GM18520 (cell line): ENCODE results near the gene CLDN3.
"Not testable (repeated sequence)": the region's sequence is repeated elsewhere in the genome, so short reads cannot be mapped to it uniquely, and the experiment has no call there.

Experiments
- ATAC-seq: cut with Tn5 transposase; IDR thresholded peaks from one replicate; pipeline ENCODE4 v1.9.1; 2021; ENCODE audit not compliant: unreplicated experiment

CLDN3 gene

DNA sequence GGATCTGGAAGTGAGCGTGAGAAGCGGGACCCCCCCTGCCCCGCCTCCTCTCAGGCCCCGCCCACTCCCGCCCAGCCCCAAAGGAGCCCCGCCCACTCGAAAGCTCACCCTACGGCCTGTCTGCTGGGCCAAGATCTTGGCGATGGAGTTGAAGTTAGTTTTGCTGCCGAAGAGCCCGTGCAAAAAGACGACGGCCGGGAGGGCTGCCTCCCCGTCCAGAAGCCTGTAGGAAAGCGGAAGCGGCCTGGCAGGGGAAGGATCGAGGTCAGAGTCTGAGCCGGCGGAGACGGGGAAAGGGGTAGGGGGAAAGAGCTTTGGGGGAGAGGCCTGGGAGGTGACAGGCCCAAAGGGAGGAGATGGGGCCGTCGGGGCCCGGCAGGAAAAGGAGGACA is 31.9 kb downstream of the CLDN3 start:
- no peak for ATAC-seq

DNA sequence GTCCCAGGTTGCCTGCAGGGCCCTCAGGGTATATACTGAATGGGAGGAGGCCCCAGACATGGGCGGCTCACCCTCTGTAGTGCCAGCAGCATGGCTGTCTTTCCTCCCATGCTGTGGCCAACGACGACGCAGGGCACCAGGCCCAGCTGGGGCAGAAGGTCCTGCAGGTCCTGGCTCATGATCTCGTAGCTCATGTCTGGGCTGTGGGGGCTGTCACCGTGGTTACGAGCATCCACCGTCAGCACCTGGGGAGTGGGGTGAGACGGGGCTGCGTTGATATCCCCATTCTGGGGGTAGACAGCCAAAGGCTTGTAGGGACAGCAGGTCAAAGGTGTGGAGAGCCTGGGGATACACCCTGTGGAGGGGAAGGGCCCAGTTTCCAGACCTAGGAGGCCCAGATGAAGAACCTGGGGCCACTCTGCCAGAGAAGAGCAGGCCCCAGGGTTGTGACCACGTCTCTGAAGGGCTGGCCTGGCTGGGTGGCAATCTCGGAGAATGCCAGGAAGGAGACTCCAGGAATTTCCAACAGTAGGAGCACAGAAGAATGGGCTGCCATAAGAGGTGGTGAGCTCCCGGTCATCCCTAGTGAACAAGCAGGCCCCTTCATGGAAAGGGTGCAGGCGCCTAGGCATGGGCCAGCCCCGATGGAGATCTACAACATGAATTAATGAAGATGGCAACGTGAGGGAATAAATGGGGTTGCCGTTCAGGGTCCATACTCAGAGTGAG is 32.4 kb downstream of the CLDN3 start:
- no peak for ATAC-seq

DNA sequence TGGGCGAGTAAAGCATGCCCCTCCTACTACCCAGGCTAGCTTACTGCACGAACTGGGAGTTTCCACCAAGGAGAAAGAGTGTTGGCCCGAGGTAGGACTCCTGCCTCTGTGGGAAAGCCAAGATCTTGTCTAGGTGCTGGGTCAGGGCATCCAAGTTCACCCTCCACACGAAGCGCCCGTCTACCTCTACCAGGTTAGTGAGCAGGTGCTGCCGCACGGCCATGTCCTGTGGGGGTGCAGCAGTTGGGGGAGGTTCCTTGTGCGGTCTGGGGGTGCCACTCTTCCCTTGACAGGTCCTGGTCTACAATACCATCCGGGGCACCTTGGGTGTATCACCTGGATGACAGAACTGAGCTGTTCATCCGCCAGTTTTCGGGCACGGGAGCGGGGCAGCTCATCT is 33.2 kb downstream of the CLDN3 start:
- ATAC-seq, result no peak

DNA sequence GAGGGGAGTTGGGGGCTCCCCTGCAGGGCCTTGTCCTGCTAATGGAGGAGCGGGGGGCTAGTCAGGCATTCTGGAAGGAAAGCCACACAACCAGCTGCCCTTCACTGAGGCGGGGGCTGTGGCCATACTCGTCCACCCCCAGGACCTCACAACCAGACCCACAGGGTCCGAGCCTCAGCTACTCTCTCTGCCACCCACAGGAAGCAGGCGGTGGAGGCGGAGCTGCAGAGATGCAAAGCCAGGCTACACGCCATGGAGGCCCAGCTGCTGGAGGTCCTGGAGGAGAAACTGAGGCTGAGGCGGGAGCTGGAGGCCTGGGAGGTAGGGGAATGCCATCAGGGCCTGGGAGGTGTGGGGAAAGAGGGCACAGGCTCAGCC is 34.6 kb downstream of the CLDN3 start:
- no peak for ATAC-seq

DNA sequence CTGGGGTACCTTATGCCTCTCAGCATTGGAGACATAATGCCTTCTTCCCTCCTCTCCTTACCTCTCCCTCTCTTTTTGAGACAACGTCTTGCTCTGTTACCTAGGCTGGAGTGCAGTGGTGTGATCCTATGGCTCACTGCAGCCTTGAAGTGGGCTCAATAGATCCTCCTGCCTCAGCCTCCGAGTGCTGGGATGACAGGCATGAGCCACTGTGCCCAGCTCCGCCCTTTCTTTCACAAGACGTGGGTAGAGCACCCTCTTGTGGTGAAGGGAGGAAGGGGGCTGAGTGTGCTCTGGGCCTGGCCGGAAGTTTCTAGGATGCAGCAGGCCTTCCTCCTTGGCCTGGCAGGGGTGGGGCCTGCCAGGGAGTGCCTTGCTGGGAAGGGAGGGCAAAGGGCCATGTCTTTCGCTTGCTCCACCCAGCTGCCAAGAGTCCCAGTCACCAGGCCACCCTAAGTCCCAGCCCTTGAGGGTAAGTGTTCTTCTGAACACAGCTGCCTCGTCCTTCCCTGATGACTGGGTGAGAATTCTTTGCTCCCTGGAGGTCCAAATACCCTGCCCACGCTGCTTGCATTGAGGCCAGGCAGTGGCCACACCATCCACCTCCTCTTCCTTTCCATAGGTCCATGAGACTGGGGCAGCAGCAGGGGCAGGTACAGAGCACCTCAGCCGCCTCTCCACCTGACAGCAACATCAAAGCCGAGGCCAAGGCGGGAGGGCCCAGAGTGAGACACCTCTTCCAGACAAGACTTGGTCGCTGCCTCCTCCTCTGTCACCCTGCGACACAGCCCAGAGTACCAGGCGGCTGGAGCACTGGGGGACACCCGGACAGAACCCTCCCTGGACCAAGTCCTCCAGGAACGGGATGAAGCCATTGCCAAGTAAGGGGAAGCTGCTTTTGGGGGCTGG is 35.2 kb downstream of the CLDN3 start:
- no peak for ATAC-seq

DNA sequence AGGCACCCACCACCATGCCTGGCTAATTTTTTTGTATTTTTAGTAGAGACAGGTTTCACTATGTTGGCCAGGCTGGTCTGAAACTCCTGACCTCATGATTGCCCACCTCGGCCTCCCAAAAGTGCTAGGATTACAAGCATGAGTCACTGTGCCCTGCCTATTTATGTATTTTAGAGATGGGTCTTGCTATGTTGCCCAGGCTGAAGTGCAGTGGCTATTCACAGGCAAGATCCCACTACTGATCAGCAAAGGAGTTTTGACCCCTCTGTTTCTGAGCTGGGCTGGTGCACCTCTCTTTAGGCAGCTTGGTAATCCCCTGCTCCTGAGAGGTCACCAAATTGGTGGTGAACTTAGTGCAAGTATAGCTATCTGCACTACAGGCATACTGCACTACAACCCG is 37.7 kb downstream of the CLDN3 start:
- ATAC-seq, result no peak

DNA sequence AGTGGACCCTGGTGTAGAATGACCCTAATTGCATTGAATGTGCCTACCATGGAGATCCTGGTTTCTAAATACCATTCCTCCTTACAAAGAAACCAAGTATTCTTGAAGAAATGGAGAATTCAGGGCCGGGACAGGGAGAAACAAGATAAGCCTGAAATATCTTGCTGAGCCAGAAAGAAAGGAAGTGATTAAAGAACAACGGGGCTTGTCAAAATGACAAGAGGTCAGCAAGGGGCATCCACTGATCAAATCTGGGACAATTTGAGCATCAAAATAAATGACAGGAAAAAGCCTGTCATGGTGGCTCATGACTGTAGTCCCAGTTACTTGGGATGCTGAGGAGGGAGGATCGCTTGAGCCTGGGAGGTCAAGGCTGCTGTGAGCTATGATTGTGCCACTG is 39.6 kb downstream of the CLDN3 start:
- no peak for ATAC-seq

DNA sequence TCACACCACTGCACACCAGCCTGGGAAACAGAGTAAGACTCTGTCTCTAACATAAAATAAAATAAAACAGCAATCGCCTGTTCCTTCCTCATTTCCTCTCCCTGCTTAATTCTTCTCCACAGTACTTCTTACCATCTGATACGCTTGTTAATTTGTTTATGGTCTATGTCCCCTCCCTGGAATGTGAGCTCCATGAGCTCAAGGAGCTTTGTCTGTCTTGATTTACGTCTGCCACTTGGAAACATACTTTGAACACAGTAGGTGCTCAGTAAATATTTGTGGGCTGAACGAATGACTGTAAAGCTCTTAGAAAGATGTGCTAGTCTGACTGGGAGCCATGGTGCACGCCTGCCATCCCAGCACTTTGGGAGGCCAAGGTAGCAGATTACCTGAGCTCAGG is 41.5 kb downstream of the CLDN3 start:
- ATAC-seq, result no peak

DNA sequence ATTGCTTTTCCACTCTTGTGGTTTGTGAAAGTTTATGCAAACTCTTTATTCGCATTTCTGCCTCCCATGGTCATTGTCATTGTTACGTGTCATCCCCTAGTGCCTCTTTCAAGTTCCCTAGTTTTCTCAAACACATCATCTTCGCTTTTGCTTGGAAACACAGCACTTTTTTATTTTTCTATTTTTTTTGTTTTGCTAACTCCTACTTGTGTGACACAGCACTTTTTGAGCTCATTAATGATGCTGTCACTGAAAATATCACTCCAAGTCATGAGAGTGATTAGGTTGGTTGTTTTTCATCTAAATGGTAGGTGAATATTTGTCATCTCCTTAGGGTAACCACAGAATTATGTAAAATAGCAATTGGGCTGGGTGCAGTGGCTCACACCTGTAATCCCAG is 42.1 kb downstream of the CLDN3 start:
- ATAC-seq, result no peak

DNA sequence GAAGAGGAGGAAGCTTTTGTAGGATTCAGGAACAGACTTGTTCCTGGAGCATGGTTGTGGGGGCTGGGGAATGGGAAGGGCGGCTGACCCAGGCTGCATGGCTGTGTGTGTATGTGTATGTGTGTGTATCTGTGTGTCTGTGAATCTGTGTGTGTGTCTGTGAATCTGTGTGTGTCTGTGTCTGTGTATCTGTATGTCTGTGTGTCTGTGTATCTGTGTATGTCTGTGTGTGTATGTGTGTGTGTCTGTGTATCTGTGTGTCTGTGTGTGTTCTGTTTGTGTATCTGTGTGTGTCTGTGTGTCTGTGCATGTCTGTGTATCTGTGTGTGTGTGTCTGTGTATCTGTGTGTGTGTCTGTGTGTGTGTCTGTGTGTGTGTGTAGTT is 44.0 kb downstream of the CLDN3 start:
- no peak for ATAC-seq

DNA sequence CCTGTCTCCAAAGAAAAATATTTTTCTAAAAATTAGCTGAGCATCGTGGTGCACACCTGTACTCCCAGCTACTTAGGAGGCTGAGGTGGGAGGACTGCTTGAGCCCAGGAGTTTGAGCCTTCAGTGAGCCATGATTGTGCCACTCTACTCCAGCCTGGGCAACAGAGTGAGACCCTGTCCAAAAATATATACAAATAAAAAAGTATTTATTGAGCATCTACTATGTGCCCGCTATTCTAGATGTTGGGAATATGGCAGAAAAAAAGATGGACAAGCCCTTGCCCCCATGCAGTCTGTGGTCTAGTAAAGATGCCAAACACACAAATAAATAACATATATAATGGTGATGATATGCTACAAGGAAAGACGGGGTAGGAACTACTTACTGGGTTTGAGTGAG is 46.3 kb downstream of the CLDN3 start:
- no peak for ATAC-seq

DNA sequence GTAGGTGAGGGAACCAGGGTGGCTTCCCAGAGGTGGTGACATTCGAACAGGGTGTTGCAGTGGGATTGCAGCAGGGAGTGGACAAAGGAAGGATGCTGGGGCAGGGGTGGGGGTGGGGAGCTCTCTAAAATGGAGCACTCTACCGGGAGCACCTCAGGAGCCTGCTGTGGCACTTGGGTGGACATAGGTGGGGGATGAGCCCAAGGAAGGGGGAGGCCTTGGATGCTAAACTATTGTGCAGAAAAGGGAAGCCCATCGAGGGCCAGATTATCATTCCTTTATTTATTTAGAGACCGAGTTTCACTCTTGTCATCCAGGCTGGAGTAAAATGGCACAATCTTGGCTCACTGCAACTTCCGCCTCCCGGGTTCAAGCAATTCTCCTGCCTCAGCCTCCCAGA is 47.3 kb downstream of the CLDN3 start:
- no peak for ATAC-seq

DNA sequence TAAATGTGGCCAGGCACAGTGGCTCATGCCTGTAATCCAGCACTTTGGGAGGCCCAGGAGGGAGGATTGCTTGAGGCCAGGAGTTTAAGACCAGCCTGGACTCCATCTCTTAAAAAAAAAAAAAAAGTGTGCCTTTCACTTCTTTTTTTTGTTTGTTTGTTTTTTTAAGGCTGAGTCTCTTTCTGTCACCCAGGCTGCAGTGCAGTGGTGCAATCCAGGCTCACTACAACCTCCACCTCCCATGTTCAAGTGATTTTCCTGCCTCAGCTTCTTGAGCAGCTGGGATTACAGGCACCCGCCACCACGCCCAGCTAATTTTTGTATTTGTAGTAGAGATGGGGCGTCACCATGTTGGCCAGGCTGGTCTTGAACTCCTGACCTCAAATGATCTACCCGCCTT is 47.9 kb downstream of the CLDN3 start:
- ATAC-seq, result not testable (repeated sequence)

DNA sequence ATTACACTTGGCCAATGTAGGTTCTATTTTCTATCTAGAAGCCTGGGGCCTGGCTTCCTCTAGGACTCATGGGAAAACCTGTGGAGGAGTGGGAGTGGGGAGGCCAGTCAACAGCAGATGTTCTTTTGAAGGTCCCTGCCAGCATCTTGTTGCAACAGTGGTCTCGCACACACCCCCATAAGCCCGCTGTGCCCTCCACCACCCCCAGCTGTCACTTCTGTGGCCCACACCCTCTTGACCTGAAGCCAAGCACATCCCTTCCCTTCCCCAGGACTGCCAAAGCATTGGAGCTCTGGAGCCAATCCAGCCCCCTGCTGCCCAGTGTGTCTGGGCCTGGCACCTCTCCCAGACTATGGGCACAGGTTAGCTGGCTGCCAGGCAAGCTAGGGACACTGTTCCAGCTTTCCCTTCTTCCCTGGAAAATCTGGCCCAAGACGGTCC is 48.7 kb downstream of the CLDN3 start:
- no peak for ATAC-seq

DNA sequence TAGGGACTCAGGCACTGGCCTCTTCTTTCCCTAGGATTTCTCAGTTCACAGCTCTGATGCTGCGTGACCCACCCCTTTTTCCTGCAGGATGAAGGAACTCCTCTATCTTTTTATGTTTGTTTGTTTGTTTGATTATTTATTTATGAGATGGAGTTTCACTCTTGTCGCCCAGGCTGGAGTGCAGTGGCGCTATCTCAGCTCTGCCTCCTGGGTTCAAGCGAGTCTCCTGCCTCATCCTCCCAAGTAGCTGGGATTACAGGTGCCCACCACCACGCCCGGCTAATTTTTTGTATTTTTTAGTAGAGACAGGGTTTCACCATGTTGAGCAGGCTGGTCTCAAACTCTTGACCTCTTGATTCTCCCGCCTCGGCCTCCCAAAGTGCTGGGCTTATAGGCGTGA is 49.6 kb downstream of the CLDN3 start:
- ATAC-seq, result not testable (repeated sequence)

DNA sequence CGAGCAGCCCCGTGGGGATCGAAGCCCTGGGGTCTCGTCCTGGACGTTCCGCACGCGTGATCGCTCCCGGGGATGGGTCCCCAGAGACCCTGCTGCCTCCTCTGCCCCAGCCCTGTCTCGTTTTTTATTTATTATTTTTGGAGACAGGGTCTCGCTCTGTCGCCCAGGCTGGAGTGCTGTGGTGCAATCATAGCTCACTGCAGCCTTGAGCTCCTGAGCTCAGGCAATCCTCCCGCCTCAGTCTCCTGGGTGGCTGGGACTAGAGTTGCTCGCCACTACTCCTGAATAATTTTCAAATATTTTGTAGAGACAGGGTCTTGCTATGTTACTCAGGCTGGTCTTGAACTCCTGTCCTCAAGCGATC is 50.3 kb downstream of the CLDN3 start:
- no peak for ATAC-seq
